HUES64 (cell line): ENCODE results near the gene STX1A.
"Not testable (repeated sequence)": the region's sequence is repeated elsewhere in the genome, so short reads cannot be mapped to it uniquely, and the experiment has no call there.

Source experiments
- H3K27ac ChIP-seq: 2 replicates; pipeline ENCODE4 v1.7.0; 2013; ENCODE audit warnings: low read depth, low read length, inconsistent platforms
- H3K27me3 ChIP-seq: 2 replicates; pipeline ENCODE4 v1.6.1; 2013; ENCODE audit warnings: mild to moderate bottlenecking, low read length; ENCODE audit not compliant: insufficient read depth
- H3K36me3 ChIP-seq: 2 replicates; pipeline ENCODE4 v1.6.1; 2013; ENCODE audit warnings: mild to moderate bottlenecking, low read length; ENCODE audit not compliant: insufficient read depth
- H3K4me1 ChIP-seq: 2 replicates; pipeline ENCODE4 v1.6.1; 2013; ENCODE audit warnings: mild to moderate bottlenecking, low read length, moderate library complexity; ENCODE audit not compliant: insufficient read depth
- H3K4me3 ChIP-seq: 2 replicates; pipeline ENCODE4 v1.5.1; 2013; ENCODE audit warnings: mild to moderate bottlenecking, low read length, moderate library complexity
- H3K9ac ChIP-seq: 2 replicates; pipeline ENCODE4 v1.6.1; 2013; ENCODE audit warnings: mild to moderate bottlenecking, low read depth, low read length
- H3K9me3 ChIP-seq: 2 replicates; pipeline ENCODE4 v1.6.1; 2013; ENCODE audit warnings: low read depth, low read length; ENCODE audit not compliant: insufficient read depth
- WGBS: fragments of 150-250, 120-280 bp; methylation state at CpG from one replicate; pipeline ENCODE4 v1.1.7; 2013; ENCODE audit warnings: missing lambda C conversion rate; 5-methylcytosine and 5-hydroxymethylcytosine counted together

Gene STX1A

GRCh38 chr7:73734619-73735527 lies 15.4 kb upstream of the STX1A start:
- Histone ChIP-seq H3K4me3 (no peak overlapping the region), H3K27ac (peak overlapping the region; percentile 1; the same call in 1 of the 2 replicates), H3K36me3 (peaks cover 15% of the 10 kb centered on the region), H3K9me3 (no peaks in the 10 kb centered on the region), H3K9ac (no peak overlapping the region), H3K4me1 (no peaks in the 10 kb centered on the region), H3K27me3 (no peaks in the 10 kb centered on the region; the same call in 1 of the 2 replicates)
- 73% methylated on average over 16 of the region's 16 CpGs for WGBS

GRCh38 chr7:73732397-73732796 lies 12.9 kb upstream of the STX1A start:
- peaks cover 15% of the 10 kb centered on the region for H3K36me3 ChIP-seq
- H3K27me3 ChIP-seq = no peaks in the 10 kb centered on the region
- no peak overlapping the region for H3K4me3 ChIP-seq
- H3K9ac ChIP-seq = no peak overlapping the region
- WGBS = 97% methylated on average over 2 of the region's 2 CpGs
- no peaks in the 10 kb centered on the region for H3K4me1 ChIP-seq
- no peaks in the 10 kb centered on the region for H3K9me3 ChIP-seq
- H3K27ac ChIP-seq = no peak overlapping the region

GRCh38 chr7:73730485-73730884 lies 11.0 kb upstream of the STX1A start:
- H3K4me1 ChIP-seq = no peaks in the 10 kb centered on the region
- no peak overlapping the region for H3K4me3 ChIP-seq
- H3K36me3 ChIP-seq = no peaks in the 10 kb centered on the region
- H3K9ac ChIP-seq = no peak overlapping the region
- H3K9me3 ChIP-seq = no peaks in the 10 kb centered on the region
- H3K27me3 ChIP-seq = no peaks in the 10 kb centered on the region
- WGBS = 60% methylated on average over 3 of the region's 3 CpGs
- H3K27ac ChIP-seq = no peak overlapping the region

GRCh38 chr7:73728551-73728950 lies 9.1 kb upstream of the STX1A start:
- H3K27me3 ChIP-seq = no peaks in the 10 kb centered on the region
- H3K36me3 ChIP-seq = no peaks in the 10 kb centered on the region
- no peak overlapping the region for H3K27ac ChIP-seq
- no peak overlapping the region for H3K9ac ChIP-seq
- H3K4me3 ChIP-seq = no peak overlapping the region
- no peaks in the 10 kb centered on the region for H3K9me3 ChIP-seq
- 82% methylated on average over 5 of the region's 5 CpGs for WGBS
- no peaks in the 10 kb centered on the region for H3K4me1 ChIP-seq

GRCh38 chr7:73727952-73728351 lies 8.5 kb upstream of the STX1A start:
- Histone ChIP-seq H3K27me3 (no peaks in the 10 kb centered on the region), H3K36me3 (no peaks in the 10 kb centered on the region), H3K4me3 (no peak overlapping the region), H3K9ac (no peak overlapping the region), H3K4me1 (no peaks in the 10 kb centered on the region), H3K27ac (no peak overlapping the region), H3K9me3 (no peaks in the 10 kb centered on the region)
- WGBS = 58% methylated on average over 3 of the region's 3 CpGs

- Histone ChIP-seq H3K36me3 (no peaks in the 10 kb centered on the region), H3K9me3 (no peaks in the 10 kb centered on the region), H3K4me1 (no peaks in the 10 kb centered on the region), H3K27ac (no peak overlapping the region), H3K27me3 (no peaks in the 10 kb centered on the region), H3K4me3 (no peak overlapping the region), H3K9ac (no peak overlapping the region)
- WGBS = 94% methylated on average over 1 of the region's 1 CpG
These were observed 6.6 kb upstream of the STX1A start for GRCh38 chr7:73726083-73726466.

GRCh38 chr7:73723813-73724212 lies 4.3 kb upstream of the STX1A start:
- no peak overlapping the region for H3K9ac ChIP-seq
- WGBS = 92% methylated on average over 2 of the region's 3 CpGs
- H3K27me3 ChIP-seq = peaks cover 14% of the 10 kb centered on the region

GRCh38 chr7:73722785-73723184 lies 3.3 kb upstream of the STX1A start:
- Histone ChIP-seq H3K9me3 (no peaks in the 10 kb centered on the region), H3K4me1 (no peaks in the 10 kb centered on the region), H3K9ac (no peak overlapping the region), H3K27ac (no peak overlapping the region), H3K36me3 (no peaks in the 10 kb centered on the region), H3K4me3 (no peak overlapping the region), H3K27me3 (peaks cover 24% of the 10 kb centered on the region)
- 85% methylated on average over 6 of the region's 6 CpGs for WGBS

More at GRCh38 chr7:73723813-73724212, 4.3 kb upstream of the STX1A start:
- Histone ChIP-seq H3K36me3 (no peaks in the 10 kb centered on the region), H3K9me3 (no peaks in the 10 kb centered on the region), H3K4me3 (no peak overlapping the region), H3K4me1 (no peaks in the 10 kb centered on the region), H3K27ac (no peak overlapping the region)

GRCh38 chr7:73722182-73722581 lies 2.7 kb upstream of the STX1A start:
- H3K9me3 ChIP-seq, H3K27ac ChIP-seq, H3K9ac ChIP-seq, H3K4me3 ChIP-seq, H3K36me3 ChIP-seq, H3K4me1 ChIP-seq: not testable (repeated sequence)
- H3K27me3 ChIP-seq = peaks cover 24% of the 10 kb centered on the region
- 84% methylated on average over 4 of the region's 4 CpGs for WGBS

- no peak overlapping the region for H3K9ac ChIP-seq
- no peaks in the 10 kb centered on the region for H3K4me1 ChIP-seq
- no peaks in the 10 kb centered on the region for H3K36me3 ChIP-seq
- no peaks in the 10 kb centered on the region for H3K9me3 ChIP-seq
- WGBS = 91% methylated on average over 3 of the region's 3 CpGs
- peaks cover 24% of the 10 kb centered on the region for H3K27me3 ChIP-seq
- no peak overlapping the region for H3K27ac ChIP-seq
- no peak overlapping the region for H3K4me3 ChIP-seq
These were observed 1.9 kb upstream of the STX1A start for GRCh38 chr7:73721377-73721817.

- not testable (repeated sequence) for H3K9me3 ChIP-seq, H3K9ac ChIP-seq, H3K4me3 ChIP-seq, H3K36me3 ChIP-seq, H3K4me1 ChIP-seq, H3K27ac ChIP-seq
- 96% methylated on average over 9 of the region's 9 CpGs for WGBS
- H3K27me3 ChIP-seq = peaks cover 24% of the 10 kb centered on the region
These were observed 974 bp upstream of the STX1A start for GRCh38 chr7:73720443-73720842.
